NCI-H748 (cell line): ENCODE measurements around the gene SNTA1.
"Not testable (repeated sequence)": the region's sequence is repeated elsewhere in the genome, so short reads cannot be mapped to it uniquely, and the experiment has no call there.

Source experiments
- DNase-seq: peaks from one replicate; lab custom pipeline; 2025; ENCODE audit not compliant: unreplicated experiment; lab: John Stamatoyannopoulos, UW

The SNTA1 gene

GRCh38 chr20:33433465-33434234, 9.9 kb downstream of the SNTA1 start:
- DNase-seq, result no peak

- DNase-seq, result no peak
These were observed 11.7 kb downstream of the SNTA1 start for GRCh38 chr20:33431797-33432381.

- DNase-seq, result not testable (repeated sequence)
These were observed 19.7 kb downstream of the SNTA1 start for GRCh38 chr20:33423875-33424274.

GRCh38 chr20:33423141-33423834, 20.3 kb downstream of the SNTA1 start:
- no peak for DNase-seq

GRCh38 chr20:33419140-33419974, 24.2 kb downstream of the SNTA1 start:
- no peak for DNase-seq

- DNase-seq, result no peak
These were observed 25.5 kb downstream of the SNTA1 start for GRCh38 chr20:33418033-33418432.

GRCh38 chr20:33415948-33416347, 27.6 kb downstream of the SNTA1 start:
- DNase-seq, result peak; percentile 63

- DNase-seq, result no peak
These were observed 31.1 kb downstream of the SNTA1 start for GRCh38 chr20:33412484-33412838.

- no peak for DNase-seq
These were observed 31.7 kb downstream of the SNTA1 start for GRCh38 chr20:33411711-33412483.

GRCh38 chr20:33411242-33411641, 32.3 kb downstream of the SNTA1 start:
- DNase-seq, result no peak

- no peak for DNase-seq
These were observed 33.4 kb downstream of the SNTA1 start for GRCh38 chr20:33410081-33410742.

- no peak for DNase-seq
These were observed 34.6 kb downstream of the SNTA1 start for GRCh38 chr20:33408716-33409654.

GRCh38 chr20:33408313-33408712, 35.2 kb downstream of the SNTA1 start:
- no peak for DNase-seq

- DNase-seq, result no peak
These were observed 35.8 kb downstream of the SNTA1 start for GRCh38 chr20:33407796-33408195.

- no peak for DNase-seq
These were observed 36.3 kb downstream of the SNTA1 start for GRCh38 chr20:33407251-33407650.

GRCh38 chr20:33404281-33404680, 39.3 kb downstream of the SNTA1 start:
- DNase-seq, result no peak

- DNase-seq, result no peak
These were observed 41.6 kb downstream of the SNTA1 start for GRCh38 chr20:33401921-33402369.

GRCh38 chr20:33401184-33401920, 42.2 kb downstream of the SNTA1 start, which contains the start of gene CDK5RAP1:
Gene CDK5RAP1 (minus strand): TSS chr20:33401519. CDS start chr20:33397064, 4,455 bp downstream.
- peak; percentile 94 for DNase-seq
